IMR-90 (cell line): Measurements from ENCODE around the gene MEIS2. TPM values are rescaled to one million over a fixed set of nuclear protein-coding genes. Genes with fewer than 3 reads are reported as not detected.

ENCODE experiments used
- ATAC-seq: fragments of 200-7000 bp; cut with Tn5 transposase; 2 replicates; pipeline ENCODE4 v1.9.1; 2020; ENCODE audit warnings: low read depth, mild to moderate bottlenecking, moderate library complexity
- BruUV-seq: library from RNA; stranded (reverse); fragments of 400-500 nt; replicated peaks from 2 replicates; lab custom pipeline; 2021; lab: Mats Ljungman, UMichigan
- CTCF ChIA-PET: fragments of 300-600 bp; formaldehyde crosslinking; extraction: SDS; loops from one replicate; lab custom pipeline; 2021; ENCODE audit warnings: antibody characterized with exemption; lab: Yijun Ruan, JAX
- POLR2A ChIA-PET: fragments of 300-600 bp; sonication (Branson Sonifier 250); formaldehyde crosslinking; loops from one replicate; lab custom pipeline; 2022; ENCODE audit warnings: antibody characterized with exemption; ENCODE audit not compliant: unreplicated experiment; lab: Charles Lee
- DNase-seq: peaks from one replicate; pipeline ENCODE4 v3.0.0; 2013
- H2AFZ ChIP-seq: replicated peaks from 2 replicates; pipeline ENCODE3; 2013; ENCODE audit warnings: low read length, mild to moderate bottlenecking; ENCODE audit not compliant: poor library complexity
- H2AK5ac ChIP-seq: 2 replicates; pipeline ENCODE4 v1.6.1; 2013; ENCODE audit warnings: low read depth, low read length, inconsistent platforms
- H2AK9ac ChIP-seq: replicated peaks from 2 replicates; pipeline ENCODE3; 2013; ENCODE audit warnings: mild to moderate bottlenecking, low read depth, low read length, moderate library complexity; ENCODE audit not compliant: poor library complexity
- H2BK120ac ChIP-seq: 2 replicates; pipeline ENCODE4 v1.6.1; 2013; ENCODE audit warnings: low read depth, low read length, inconsistent platforms
- H2BK15ac ChIP-seq: 3 replicates; pipeline ENCODE4 v1.6.1; 2013; ENCODE audit warnings: low read depth, low read length, inconsistent platforms
- H2BK20ac ChIP-seq: 2 replicates; pipeline ENCODE4 v1.6.1; 2013; ENCODE audit warnings: low read depth, mild to moderate bottlenecking, inconsistent platforms, low read length, moderate library complexity
- H2BK5ac ChIP-seq: 2 replicates; pipeline ENCODE4 v1.6.1; 2013; ENCODE audit warnings: mild to moderate bottlenecking, low read depth, low read length, inconsistent platforms; ENCODE audit not compliant: poor library complexity, severe bottlenecking
- H3K14ac ChIP-seq: replicated peaks from 2 replicates; pipeline ENCODE4 v1.6.1; 2013; ENCODE audit warnings: low read depth, low read length, inconsistent platforms
- H3K18ac ChIP-seq: 2 replicates; pipeline ENCODE4 v1.6.1; 2013; ENCODE audit warnings: low read depth, low read length, control low read depth
- H3K23ac ChIP-seq: 2 replicates; pipeline ENCODE4 v1.6.1; 2013; ENCODE audit warnings: low read depth, low read length, inconsistent platforms
- H3K27ac ChIP-seq: 2 replicates; pipeline ENCODE4 v1.5.1; 2013; ENCODE audit warnings: mild to moderate bottlenecking, control low read depth, low read length; ENCODE audit not compliant: insufficient read depth
- H3K27me3 ChIP-seq: 2 replicates; pipeline ENCODE4 v1.6.1; 2013; ENCODE audit warnings: low read length; ENCODE audit not compliant: control insufficient read depth, insufficient read depth
- H3K36me3 ChIP-seq: 2 replicates; pipeline ENCODE4 v1.6.1; 2013; ENCODE audit warnings: low read length, mixed read lengths; ENCODE audit not compliant: control insufficient read depth, insufficient read depth
- H3K4ac ChIP-seq: 2 replicates; pipeline ENCODE4 v1.6.1; 2013; ENCODE audit warnings: low read depth, low read length, inconsistent platforms
- H3K4me1 ChIP-seq: 2 replicates; pipeline ENCODE4 v1.6.1; 2013; ENCODE audit warnings: low read length, mixed read lengths; ENCODE audit not compliant: control insufficient read depth, insufficient read depth
- H3K4me2 ChIP-seq: 2 replicates; pipeline ENCODE4 v1.6.1; 2013; ENCODE audit warnings: low read depth, mild to moderate bottlenecking, control low read depth, low read length, moderate library complexity
- H3K4me3 ChIP-seq: 2 replicates; pipeline ENCODE4 v1.5.1; 2013; ENCODE audit warnings: low read depth, mild to moderate bottlenecking, control low read depth, low read length, moderate library complexity; ENCODE audit not compliant: insufficient read depth
- H3K56ac ChIP-seq: 2 replicates; pipeline ENCODE4 v1.6.1; 2013; ENCODE audit warnings: low read length, inconsistent platforms; ENCODE audit not compliant: insufficient read depth; ENCODE audit errors: extremely low read depth
- H3K79me1 ChIP-seq, 2 experiments: 2 replicates each; pipeline ENCODE4 v1.6.1; 2013; ENCODE audit warnings: low read length in 2 of 2, inconsistent platforms in 1 of 2, low read depth in 1 of 2
- H3K9ac ChIP-seq: 2 replicates; pipeline ENCODE4 v1.6.1; 2013; ENCODE audit warnings: low read depth, low read length, control low read depth
- H3K9me1 ChIP-seq: 2 replicates; pipeline ENCODE4 v1.6.1; 2013; ENCODE audit warnings: low read length, inconsistent platforms; ENCODE audit not compliant: insufficient read depth
- H3K9me3 ChIP-seq: 2 replicates; pipeline ENCODE4 v1.6.1; 2013; ENCODE audit warnings: low read length; ENCODE audit not compliant: control insufficient read depth, insufficient read depth
- H4K20me1 ChIP-seq: 2 replicates; pipeline ENCODE4 v1.6.1; 2013; ENCODE audit warnings: low read length, inconsistent platforms; ENCODE audit not compliant: insufficient read depth
- H4K5ac ChIP-seq: 2 replicates; pipeline ENCODE4 v1.6.1; 2013; ENCODE audit warnings: mild to moderate bottlenecking, low read depth, low read length, control low read depth
- H4K8ac ChIP-seq, 2 experiments: 2 replicates each; pipeline ENCODE4 v1.6.1; 2013; ENCODE audit warnings: low read depth in 2 of 2, low read length in 2 of 2, control low read depth in 1 of 2, inconsistent platforms in 1 of 2
- H4K91ac ChIP-seq: 2 replicates; pipeline ENCODE4 v1.6.1; 2013; ENCODE audit warnings: low read depth, low read length, inconsistent platforms; ENCODE audit not compliant: insufficient read depth
- CTCF ChIP-seq: conservative IDR thresholded peaks from 2 replicates; pipeline ENCODE4 v1.5.1; 2012; ENCODE audit warnings: mild to moderate bottlenecking, low read depth, low read length, improper control_type of control experiment
- ELK1 ChIP-seq: fragments of 150-350 bp; IDR thresholded peaks from 2 replicates; pipeline ENCODE4 v1.6.1; 2016; ENCODE audit warnings: low read depth, mild to moderate bottlenecking, low read length, moderate library complexity, borderline replicate concordance
- FOS ChIP-seq: fragments of 150-350 bp; IDR thresholded peaks from 2 replicates; pipeline ENCODE4 v1.6.1; 2016; ENCODE audit warnings: low read depth, low read length
- MAFK ChIP-seq: IDR thresholded peaks from 2 replicates; pipeline ENCODE4 v1.6.1; 2012; ENCODE audit warnings: low read depth, low read length, improper control_type of control experiment
- MAZ ChIP-seq: IDR thresholded peaks from 2 replicates; pipeline ENCODE4 v1.6.1; 2012; ENCODE audit warnings: low read depth, mild to moderate bottlenecking, low read length, improper control_type of control experiment, moderate library complexity, borderline replicate concordance
- MXI1 ChIP-seq: IDR thresholded peaks from 2 replicates; pipeline ENCODE4 v1.6.1; 2012; ENCODE audit warnings: low read depth, mild to moderate bottlenecking, low read length, moderate library complexity, borderline replicate concordance
- NFE2L2 ChIP-seq: fragments of 150-350 bp; IDR thresholded peaks from 2 replicates; pipeline ENCODE4 v1.6.1; 2016; ENCODE audit warnings: low read depth, mild to moderate bottlenecking, low read length
- POLR2A ChIP-seq: IDR thresholded peaks from 2 replicates; pipeline ENCODE4 v1.6.1; 2012; ENCODE audit warnings: mild to moderate bottlenecking, low read depth, low read length
- RCOR1 ChIP-seq: IDR thresholded peaks from 2 replicates; pipeline ENCODE4 v1.6.1; 2012; ENCODE audit warnings: mild to moderate bottlenecking, low read length, improper control_type of control experiment; ENCODE audit not compliant: insufficient replicate concordance
- SMC3 ChIP-seq: fragments of 150-350 bp; IDR thresholded peaks from 2 replicates; pipeline ENCODE4 v1.6.1; 2016; ENCODE audit warnings: low read depth, mild to moderate bottlenecking, antibody characterized with exemption, low read length, moderate library complexity
- WGBS, 2 experiments: methylation state at CpG; one replicate each; pipeline versions ENCODE4 v1.1.5 to v1.1.7; 2013; ENCODE audit warnings: missing lambda C conversion rate in 2 of 2; ENCODE audit not compliant: insufficient read length in 1 of 2; ENCODE audit errors: extremely low coverage in 2 of 2; 5-methylcytosine and 5-hydroxymethylcytosine counted together
- dilution Hi-C: fragments of 300-500 bp; cut with HindIII; formaldehyde crosslinking; loops from one replicate; pipeline ENCODE4 v1.14.3; 2018; ENCODE audit warnings: low sequenced_read_pairs; ENCODE audit not compliant: unreplicated experiment
- in situ Hi-C: fragments of 300-500 bp; cut with MboI; formaldehyde crosslinking; loops from 3 replicates; pipeline ENCODE4 v1.14.3; 2019; ENCODE audit warnings: low sequenced_read_pairs, inconsistent platforms, mixed read lengths
- intact Hi-C: fragments of 100-400 bp; cut with micrococcal nuclease; formaldehyde crosslinking; loops from 2 replicates; pipeline ENCODE4 v1.10.0; 2022
- polyA plus RNA-seq, 3 experiments: library from polyadenylated mRNA; depleted of rRNA; stranded (reverse); fragments of >200 nt; gene quantifications; 2 replicates each; pipeline ENCODE4 v1.2.3, GENCODE V29; 2012; ENCODE audit warnings: low replicate concordance in 1 of 3
- total RNA-seq: library from RNA; depleted of rRNA; stranded (reverse); fragments of >200 nt; gene quantifications from 2 replicates; pipeline ENCODE4 v1.2.3, GENCODE V29; 2012

MEIS2 gene
- total and polyA plus RNA-seq, 2 of the 4 experiments (the other 2 are of a cell fraction), result 70.1 to 71.3 TPM

GRCh38 chr15:37107071-37107743, 6.9 kb upstream of the MEIS2 start:
- H2BK120ac ChIP-seq, result no peak overlapping the region
- no peak overlapping the region for H2AK5ac ChIP-seq
- no peak overlapping the region for H3K14ac ChIP-seq
- no peak overlapping the region for H3K18ac ChIP-seq
- ChIA-PET CTCF (interaction anchor here (0.6 to 0.7 kb wide), 2 partner anchors 169 to 263 kb away, joined by 3 read pairs; no protein-coding TSS in a partner anchor), POLR2A (interaction anchor here (0.7 kb wide), 1 partner anchor 53 kb away, joined by 4 read pairs; no protein-coding TSS in a partner anchor)
- no CpG with 5 or more reads among the region's 25 CpGs for WGBS, 2 experiments
- TF ChIP-seq FOS (no peak), MXI1 (no peak), POLR2A (no peak), MAFK (no peak), RCOR1 (no peak), NFE2L2 (no peak), ELK1 (no peak), SMC3 (no peak), CTCF (no peak), MAZ (no peak)
- no peaks in the 10 kb centered on the region for H4K20me1 ChIP-seq
- H3K4me1 ChIP-seq, result peaks cover 2% of the 10 kb centered on the region; the same call in 1 of the 2 replicates
- intact Hi-C loops, result loop anchor here (10.0 kb wide), 3 partner anchors 602 to 1582 kb away; no protein-coding TSS in a partner anchor
- no peaks in the 10 kb centered on the region for H3K9me1 ChIP-seq
- dilution Hi-C loops, result no loop called here
- no peak overlapping the region for H2AK9ac ChIP-seq
- H4K5ac ChIP-seq, result no peak overlapping the region
- H2AFZ ChIP-seq, result no peak overlapping the region
- no peak overlapping the region for H2BK15ac ChIP-seq
- no peak overlapping the region for H3K4me3 ChIP-seq
- H3K9me3 ChIP-seq, result no peaks in the 10 kb centered on the region
- H3K79me1 ChIP-seq, result peaks cover 0 to 20% of the 10 kb centered on the region in 2 experiments; a peak in 3 of 4 replicates
- no peak overlapping the region for H3K56ac ChIP-seq
- H3K4me2 ChIP-seq, result no peak overlapping the region; the same call in 1 of the 2 replicates
- no peak overlapping the region for H2BK20ac ChIP-seq
- ATAC-seq (no peak), DNase-seq (no peak)
- H3K36me3 ChIP-seq, result no peaks in the 10 kb centered on the region
- H4K91ac ChIP-seq, result no peak overlapping the region
- no peak overlapping the region for H4K8ac ChIP-seq
- BruUV-seq, result no TSS peak
- H3K27ac ChIP-seq, result no peak overlapping the region
- no peak overlapping the region for H3K23ac ChIP-seq
- no peak overlapping the region for H3K4ac ChIP-seq
- in situ Hi-C loops, result no loop called here
- no peak overlapping the region for H2BK5ac ChIP-seq
- no peaks in the 10 kb centered on the region; the same call in 1 of the 2 replicates for H3K27me3 ChIP-seq
- no peak overlapping the region for H3K9ac ChIP-seq
